T-helper 22 cell (primary cell): ENCODE measurements around the gene PRSS58.

Experiments used
- DNase-seq: peaks from one replicate; pipeline ENCODE4 v3.0.0-alpha.2; 2020; ENCODE audit warnings: low read depth

Gene PRSS58, protein sequence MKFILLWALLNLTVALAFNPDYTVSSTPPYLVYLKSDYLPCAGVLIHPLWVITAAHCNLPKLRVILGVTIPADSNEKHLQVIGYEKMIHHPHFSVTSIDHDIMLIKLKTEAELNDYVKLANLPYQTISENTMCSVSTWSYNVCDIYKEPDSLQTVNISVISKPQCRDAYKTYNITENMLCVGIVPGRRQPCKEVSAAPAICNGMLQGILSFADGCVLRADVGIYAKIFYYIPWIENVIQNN

GRCh38 chr7:142257958-142258357, at the start of gene PRSS58:
Gene PRSS58, minus strand, starts transcription at chr7:142258058. Its CDS starts 351 bp downstream, at chr7:142257707.
- no peak for DNase-seq

DNA sequence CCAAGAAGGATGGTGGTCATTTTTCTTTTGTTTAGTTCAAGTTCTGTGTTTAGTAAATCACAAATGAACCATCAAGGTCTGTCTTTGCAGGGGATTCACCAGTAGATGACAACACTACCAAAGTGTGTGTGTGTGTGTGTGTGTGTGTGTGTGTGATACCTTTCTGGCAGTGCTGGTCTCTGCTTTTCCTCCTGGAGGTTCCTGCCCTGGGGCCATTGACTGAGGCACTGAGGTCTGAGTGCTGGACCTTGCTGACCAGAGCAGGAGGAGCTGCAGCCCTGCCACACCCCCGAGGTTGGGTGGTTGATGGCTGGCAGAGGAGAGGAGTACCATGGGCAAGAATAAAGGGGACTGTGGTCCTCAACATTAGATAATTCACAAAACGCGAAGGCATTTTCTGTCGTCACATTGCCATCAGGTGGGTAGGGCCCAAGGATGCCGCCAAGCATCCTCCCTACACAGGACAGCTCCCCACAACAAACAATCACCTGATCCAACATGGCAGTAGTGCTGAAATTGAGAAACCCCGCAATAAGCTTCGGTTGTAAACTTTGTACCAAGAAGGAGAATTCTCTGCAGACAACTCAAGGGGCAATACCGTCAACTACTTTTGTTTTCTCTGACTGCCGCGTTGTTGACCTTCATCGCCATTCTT, 49.5 kb upstream of the PRSS58 start:
- no peak for DNase-seq

GRCh38 chr7:142303650-142304049, 45.8 kb upstream of the PRSS58 start:
- no peak for DNase-seq

DNA sequence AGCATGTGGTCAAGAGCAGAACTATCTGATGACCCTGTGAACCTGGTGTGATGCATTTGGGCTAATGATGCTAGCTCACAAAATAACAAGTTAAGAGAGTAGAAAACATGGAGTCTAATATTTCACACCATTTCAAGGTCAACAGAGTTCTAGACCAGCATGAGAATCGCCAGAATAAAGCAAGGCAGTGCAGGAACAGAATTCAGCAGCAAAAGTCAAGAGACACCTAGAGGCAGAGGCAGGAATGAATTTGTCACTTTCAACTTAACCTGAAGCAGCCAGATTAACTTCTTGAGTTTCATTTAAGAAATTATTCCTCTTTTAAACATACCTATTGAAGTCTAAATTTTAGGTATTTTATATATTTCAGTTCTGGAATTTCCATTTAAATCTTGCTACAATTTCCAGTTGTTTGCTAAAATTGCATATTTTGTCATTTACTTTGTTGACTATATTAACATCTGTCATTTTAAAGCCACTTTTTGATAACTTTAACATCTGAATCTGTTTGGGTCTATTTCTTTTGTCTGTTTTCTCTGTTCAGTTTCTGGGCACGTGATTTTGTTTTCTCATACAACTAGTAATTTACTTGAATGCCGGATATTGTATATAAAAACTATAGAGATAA, 44.2 kb upstream of the PRSS58 start:
- no peak for DNase-seq

DNA sequence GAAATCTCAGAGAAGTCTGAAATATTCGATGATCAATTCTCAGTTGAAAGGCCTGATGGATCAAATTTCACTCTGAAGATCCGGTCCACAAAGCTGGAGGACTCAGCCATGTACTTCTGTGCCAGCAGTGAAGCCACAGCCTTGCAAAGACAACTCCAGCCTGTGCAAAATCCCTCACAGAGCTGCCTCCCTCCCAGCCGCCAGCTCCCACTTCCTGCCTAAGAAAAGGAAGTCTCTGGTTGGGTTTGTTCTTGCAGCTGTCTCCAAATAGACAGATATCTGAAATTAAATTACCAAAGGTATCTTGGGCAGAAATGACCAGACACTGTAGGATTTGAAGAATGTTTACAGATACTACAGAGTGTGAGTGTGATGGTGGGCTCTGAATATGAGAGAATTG, 43.4 kb upstream of the PRSS58 start:
- no peak for DNase-seq

GRCh38 chr7:142300689-142301088, 42.8 kb upstream of the PRSS58 start:
- DNase-seq, result no peak

GRCh38 chr7:142299237-142299781, 41.5 kb upstream of the PRSS58 start:
- no peak for DNase-seq

DNA sequence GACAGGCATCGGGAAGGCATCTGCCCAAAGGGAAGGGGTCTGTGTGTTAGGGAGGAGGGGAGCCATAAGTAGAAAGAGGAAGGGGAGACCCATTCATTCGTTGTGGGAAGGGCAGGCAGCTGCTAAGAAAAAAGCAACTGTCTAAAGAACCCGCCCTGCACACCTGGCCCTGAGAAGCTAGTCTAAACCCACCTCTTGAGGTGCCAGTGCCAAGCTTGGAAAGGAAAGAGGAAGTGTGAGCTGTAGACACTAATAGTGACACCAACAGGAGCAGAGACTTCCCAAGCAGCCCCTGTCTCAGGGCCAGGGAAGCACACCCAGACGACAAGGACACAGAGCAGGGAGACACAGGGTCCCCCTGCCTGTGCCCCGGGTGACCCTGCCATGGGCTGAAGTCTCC, 40.8 kb upstream of the PRSS58 start:
- no peak for DNase-seq

GRCh38 chr7:142298009-142298408, 40.2 kb upstream of the PRSS58 start:
- no peak for DNase-seq

GRCh38 chr7:142280263-142280662, 22.4 kb upstream of the PRSS58 start:
- no peak for DNase-seq

- no peak for DNase-seq
These were observed 21.7 kb upstream of the PRSS58 start for GRCh38 chr7:142279601-142280000.

DNA sequence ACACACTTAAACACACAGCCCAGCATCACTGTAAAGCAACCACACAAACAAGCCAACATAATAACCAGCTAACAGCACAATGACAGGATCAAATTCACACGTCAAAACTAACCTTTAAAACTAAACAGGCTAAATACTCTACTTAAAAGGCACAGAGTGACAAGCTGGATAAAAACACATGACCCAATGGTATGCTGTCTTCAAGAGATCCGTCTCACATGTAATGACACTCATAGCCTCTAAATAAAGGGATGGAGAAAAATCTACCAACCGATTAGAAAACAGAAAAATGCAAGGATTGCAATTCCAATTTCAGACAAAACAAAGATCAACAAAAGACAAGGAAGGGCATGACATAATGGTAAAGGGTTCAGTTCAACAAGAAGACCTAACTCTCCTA, 17.2 kb upstream of the PRSS58 start:
- no peak for DNase-seq

- DNase-seq, result no peak
These were observed 15.0 kb upstream of the PRSS58 start for GRCh38 chr7:142272841-142273240.

DNA sequence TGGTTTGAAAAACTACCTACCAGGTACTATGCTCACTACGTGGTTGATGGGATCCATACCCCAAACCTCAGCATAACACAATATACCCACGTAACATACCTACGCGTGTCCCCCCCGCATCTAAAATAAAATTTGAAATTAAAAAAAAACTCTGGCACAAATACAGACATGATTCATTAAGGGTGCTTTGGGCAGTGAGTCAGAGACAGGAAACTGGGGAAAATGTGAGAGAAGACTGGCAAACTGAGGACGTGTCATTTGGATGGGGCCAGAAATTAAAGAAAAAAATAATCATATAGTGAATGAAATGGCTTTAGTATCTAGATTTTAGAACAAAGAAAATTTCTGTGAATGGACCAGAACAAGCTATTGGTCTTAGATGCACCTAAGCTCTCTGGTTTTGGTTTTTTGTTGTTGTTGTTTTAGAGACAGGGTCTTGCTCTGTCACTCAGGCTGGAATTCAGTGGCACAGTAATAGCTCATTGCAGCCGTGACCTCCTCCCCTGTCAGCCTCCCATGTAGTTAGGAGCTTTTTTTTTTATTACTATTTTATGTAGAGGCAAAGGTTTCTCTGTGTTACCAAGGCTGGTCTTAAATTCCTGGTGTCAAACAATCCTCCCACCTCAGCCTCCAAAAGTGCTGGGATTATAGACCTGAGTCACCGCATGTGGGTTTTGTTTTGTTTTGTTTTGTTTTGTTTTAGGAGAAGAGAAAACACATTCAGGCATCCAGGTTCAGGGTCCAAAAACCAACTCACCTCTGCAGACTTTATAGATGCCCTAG, 5.9 kb upstream of the PRSS58 start:
- no peak for DNase-seq

DNA sequence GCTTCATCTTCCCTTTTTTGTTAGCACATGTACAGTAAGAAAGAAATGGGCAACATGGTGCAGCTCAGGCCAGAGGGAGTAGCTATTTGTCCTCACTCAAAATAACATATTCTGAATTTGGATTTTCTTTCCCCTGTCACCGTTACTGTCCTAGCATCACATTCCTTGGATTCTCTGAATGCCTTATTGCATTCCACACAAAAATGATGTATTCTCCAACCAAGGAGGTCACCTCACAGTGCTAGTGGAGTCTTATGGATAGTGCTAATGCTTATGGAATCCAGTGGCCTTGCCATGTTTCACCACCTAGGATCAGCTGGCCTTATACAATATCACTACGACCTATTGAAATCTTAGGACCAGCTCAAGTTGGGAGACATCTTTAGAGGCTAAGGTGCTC, 7.2 kb downstream of the PRSS58 start:
- no peak for DNase-seq

GRCh38 chr7:142249918-142250317, 7.9 kb downstream of the PRSS58 start:
- no peak for DNase-seq

GRCh38 chr7:142248166-142249160, 9.4 kb downstream of the PRSS58 start:
- no peak for DNase-seq

GRCh38 chr7:142243823-142244222, 14.0 kb downstream of the PRSS58 start:
- DNase-seq, result no peak

DNA sequence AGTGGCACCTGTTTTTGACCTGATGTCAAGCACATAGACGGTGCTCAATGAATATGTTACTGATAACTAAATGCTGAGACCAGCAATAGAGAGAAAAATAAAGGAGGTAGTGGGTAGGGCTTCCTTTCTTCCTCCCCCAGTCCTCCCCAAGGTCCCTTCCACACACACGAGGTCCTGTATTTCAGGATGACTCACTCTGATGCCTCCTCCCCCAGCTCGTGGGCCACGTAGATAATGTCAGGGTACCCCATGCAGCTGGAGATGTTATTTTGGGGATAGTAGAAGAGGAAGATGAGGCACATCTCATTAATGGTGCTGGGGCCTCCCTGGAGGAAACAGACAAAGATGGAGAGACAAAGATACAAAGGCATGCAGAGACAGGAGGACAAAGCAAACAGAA, 17.3 kb downstream of the PRSS58 start:
- no peak for DNase-seq

DNA sequence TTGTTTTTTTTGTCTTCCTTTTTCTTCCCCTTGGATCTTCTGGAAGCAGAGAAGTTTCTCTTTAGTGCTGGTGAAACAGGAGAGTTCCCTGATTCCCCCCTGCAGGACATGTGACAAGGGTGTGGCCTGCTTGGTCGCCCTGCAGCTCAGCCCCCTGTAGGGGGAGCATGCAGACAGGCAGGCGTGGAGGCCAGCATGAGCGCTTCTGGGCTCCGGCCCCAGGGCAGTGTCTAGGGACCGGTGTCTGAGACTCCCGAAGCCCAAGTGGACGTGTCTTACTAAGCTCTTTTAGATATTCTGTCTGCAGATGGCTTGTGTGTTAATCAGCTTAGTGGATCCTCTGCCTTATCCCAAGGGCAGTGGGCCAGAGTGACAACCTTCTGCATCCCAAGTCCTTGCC, 26.1 kb downstream of the PRSS58 start:
- DNase-seq, result no peak

DNA sequence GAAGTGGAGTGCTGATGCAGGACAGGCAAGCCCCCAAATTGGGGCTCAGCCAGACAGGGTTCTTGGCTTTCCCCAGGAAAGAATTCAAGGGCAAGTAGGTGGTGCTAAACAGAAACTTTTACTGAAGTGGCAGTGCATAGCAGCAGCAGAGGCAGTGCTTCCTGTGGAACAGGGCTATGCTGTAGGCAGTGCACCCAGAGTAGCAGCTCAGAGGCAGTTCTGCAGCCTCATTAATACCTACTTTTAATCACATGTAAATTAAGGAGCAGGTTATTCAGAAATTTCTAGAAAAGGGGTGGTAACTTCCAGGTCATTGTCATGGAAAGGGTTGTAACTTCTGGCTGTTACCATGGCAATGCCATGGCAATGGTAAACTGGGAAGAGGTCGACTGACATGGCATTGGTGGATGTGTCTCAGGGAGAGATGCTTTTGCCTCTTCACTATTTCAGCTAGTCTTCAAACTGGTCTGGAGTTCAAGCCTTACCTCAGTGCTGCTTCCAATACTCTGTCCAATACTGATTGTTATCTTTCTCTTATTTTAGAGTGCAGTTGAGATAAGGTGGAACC, 29.2 kb downstream of the PRSS58 start:
- no peak for DNase-seq
